HG03457 (cell line): ENCODE measurements around the gene DCLK3.

Experiments
- ATAC-seq: cut with Tn5 transposase; IDR thresholded peaks from one replicate; pipeline ENCODE4 v1.9.1; 2021; ENCODE audit warnings: moderate number of reproducible peaks; ENCODE audit not compliant: unreplicated experiment

The DCLK3 gene

GRCh38 chr3:36709826-36710365 is 54.5 kb downstream of the DCLK3 start:
- no peak for ATAC-seq

DNA sequence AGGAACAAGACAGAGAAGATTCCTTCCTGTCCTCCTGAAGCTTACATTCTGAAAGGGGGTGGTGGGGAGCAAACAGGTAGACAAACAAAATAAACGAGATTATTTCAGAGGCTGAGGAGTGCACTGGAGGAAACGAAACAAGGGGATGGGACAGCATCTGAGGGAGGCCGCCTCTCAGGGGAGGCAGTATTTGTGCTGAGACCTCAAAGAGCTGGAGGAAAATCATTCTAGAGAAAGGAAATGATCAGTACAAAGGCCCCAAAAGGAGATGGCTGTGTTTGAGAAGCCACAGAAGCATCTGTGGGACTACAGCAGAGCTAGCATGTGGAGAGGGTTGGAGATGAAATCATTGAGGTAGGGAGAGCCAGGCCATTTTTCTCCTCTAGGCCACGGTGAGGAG is 55.1 kb downstream of the DCLK3 start:
- no peak for ATAC-seq

DNA sequence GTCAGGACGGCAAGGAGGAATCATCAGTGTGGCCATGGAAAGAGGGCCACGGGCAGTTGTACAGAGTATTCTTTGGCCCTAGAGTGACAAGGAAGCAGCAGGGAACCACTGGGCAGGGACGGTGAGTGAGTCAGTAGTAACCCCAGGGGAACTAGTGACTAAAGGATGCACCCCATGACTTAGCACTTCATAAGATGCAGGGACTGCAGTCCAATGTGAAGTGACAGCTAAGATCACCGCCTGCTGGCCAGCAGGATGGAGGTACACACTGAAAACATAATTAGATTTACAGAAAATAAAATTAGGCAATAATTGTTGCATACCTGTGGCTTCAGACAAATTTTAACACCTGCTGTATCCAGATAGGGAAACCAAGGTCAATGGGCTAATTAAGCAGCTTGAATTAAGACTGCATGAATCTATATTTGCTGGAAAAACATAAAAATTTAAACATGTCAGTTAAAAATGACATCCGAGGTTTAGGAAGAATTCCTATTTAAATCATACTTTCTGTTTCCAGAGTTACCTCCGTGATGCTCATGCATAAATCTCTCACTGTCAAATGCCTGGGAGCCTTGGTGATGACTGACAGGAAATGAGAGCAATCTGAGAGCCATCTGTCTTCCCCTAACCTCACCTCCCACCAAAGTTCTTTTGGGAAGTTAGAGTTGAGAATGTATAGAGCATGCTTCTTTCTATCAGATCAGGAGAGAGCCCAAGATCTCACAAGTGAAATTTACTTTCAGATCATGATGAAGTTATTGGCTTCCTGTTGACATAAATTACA is 56.5 kb downstream of the DCLK3 start:
- ATAC-seq: no peak

GRCh38 chr3:36705015-36705414 is 59.3 kb downstream of the DCLK3 start:
- no peak for ATAC-seq

GRCh38 chr3:36704280-36704679 is 60.1 kb downstream of the DCLK3 start:
- ATAC-seq: no peak

GRCh38 chr3:36701249-36701572 is 63.1 kb downstream of the DCLK3 start:
- no peak for ATAC-seq

DNA sequence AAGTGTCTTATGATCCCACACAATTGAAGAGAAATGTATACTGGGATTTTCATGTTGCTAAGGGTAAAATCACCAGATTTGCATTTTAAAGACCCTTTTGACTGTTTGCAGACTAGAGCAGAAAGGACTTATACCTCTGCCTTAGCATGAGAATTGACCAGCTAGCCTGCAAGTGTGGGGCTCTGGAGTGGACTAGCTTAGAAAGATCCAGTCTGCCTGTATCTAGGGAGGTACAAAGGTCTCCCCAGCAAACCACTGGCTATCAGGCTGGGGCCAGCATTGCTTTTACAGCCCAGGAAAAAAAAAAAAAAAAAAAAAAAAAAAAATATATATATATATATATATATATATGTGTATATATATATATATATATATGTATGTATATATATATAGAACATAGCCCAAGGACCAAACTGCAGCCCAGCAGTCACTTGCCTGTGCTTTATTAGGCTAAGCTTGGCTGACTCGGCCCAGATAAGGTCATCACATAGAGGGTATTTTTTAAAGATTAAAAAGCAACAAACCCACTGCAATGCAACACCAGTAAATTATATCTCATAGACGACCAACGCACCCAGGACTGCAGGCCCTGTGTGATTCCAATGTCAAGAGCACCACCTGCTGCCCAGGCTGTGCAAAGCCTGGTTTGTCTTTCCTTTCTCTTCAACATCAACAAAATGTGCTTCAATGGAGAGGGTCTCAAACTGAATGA is 63.7 kb downstream of the DCLK3 start:
- ATAC-seq: peak; percentile 82

DNA sequence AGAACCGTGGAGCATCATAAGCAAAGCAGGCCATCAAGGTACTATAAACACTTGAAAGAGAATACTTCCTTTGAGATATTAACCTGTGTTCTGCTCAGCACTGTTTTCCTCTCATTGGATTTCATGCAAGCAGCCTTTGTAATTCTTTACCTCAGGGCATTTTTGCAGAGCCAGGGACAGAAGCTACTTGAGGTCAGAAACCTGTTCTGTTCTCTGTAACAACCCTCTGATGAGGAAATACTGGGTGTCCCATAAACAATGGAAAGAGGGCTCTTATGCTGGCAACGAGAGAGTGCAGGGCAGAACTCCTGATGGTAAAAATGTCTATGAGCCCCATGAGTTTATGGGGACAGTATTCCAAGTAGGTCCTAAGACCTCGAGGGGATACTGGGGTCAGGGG is 66.0 kb downstream of the DCLK3 start:
- no peak for ATAC-seq

DNA sequence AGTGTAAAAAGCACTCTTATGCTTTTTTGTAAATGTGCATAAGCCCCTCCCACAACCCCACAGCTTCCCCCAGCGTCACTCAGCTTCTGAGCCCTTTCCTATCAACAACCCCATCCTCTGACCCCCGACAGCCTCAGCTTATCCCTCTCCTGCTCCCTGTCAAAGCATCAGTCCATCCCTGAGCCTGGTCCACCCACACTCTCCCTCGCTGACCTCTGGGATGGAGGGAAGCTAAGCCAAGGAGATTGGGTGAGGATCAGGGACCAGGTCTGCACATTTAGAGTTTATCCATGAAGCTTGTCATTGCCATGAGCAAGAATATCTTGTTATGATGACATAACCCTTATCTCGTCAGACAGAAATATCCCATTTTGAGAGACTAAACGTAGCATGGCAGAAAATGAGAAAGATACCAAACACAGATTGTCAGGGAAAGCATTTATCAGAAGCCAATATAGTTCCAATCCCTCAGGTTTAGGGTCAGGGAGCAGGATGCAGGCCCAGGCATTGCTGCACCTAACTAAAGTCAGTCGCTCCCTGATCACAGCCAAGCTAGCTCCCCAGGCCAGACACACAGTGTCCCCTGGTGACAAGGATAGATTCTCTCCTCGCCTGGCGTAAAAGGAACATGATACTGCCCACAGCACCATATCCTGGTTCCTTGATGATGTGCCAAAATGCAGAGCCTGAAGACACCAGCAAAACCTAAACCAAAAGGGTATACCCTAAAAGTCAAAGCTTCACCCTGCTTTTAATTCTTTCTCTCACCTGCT is 66.9 kb downstream of the DCLK3 start:
- ATAC-seq: no peak

GRCh38 chr3:36696799-36697198 is 67.6 kb downstream of the DCLK3 start:
- no peak for ATAC-seq

GRCh38 chr3:36695769-36696137 is 68.6 kb downstream of the DCLK3 start:
- ATAC-seq: no peak

GRCh38 chr3:36695113-36695768 is 69.1 kb downstream of the DCLK3 start:
- no peak for ATAC-seq

- ATAC-seq: peak; percentile 70
Measured at GRCh38 chr3:36693670-36694069, 70.7 kb downstream of the DCLK3 start.

GRCh38 chr3:36689560-36689959 is 74.8 kb downstream of the DCLK3 start:
- no peak for ATAC-seq

- no peak for ATAC-seq
Measured at GRCh38 chr3:36688815-36689214, 75.5 kb downstream of the DCLK3 start.

DNA sequence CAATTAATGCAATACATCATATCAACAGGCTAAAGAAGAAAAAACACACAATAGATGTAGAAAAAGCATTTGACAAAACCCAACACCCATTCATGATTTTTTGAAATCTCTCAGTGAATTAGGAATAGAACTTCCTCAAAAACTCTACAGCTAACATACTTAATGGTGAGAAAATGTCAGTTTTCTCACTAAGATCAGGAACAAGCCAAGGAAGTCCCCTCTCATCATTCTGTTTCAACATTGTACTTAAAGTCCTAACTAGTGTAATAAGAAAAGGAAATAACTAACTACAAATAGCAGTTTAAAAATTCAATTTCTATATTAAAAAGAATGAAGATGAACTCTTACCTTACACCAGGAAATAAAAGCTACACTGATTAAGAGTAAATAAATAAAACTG is 77.8 kb downstream of the DCLK3 start:
- no peak for ATAC-seq

DNA sequence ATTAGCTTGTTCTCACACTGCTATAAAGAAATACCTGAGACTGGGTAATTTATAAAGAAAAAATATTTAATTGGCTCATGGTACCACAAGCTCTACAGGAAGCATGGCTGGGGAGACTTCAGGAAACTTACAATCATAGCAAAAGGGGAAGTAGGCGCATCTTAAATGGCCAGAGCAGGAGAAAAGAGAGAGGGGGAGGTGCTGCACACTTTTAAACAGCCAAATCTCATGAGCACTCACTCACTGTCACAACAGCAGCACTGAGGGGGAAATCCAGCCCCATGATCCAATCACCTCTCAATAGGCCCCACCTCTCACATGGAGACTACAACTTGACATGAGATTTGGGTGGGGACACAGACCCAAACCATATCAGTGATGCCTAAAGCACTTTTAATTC is 82.5 kb downstream of the DCLK3 start:
- ATAC-seq: no peak

DNA sequence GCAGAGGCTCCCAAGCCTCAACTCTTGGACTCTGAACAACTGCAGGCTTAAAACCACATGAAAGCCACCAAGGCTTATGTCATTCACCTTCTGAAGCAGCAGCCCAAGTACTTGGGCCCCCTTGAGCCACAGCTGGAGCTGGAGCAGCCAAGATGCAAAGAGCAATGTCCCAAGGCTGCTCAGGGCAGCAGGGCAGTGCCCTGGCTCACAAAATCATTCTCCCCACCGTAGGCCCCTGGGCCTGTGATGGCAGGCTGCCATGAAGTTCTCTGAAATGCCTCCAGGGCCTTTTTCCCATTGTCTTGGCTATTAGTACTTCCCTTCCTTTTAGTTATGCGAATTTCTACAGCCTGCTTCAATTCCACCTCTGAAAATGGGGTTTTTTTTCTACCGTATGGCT is 83.4 kb downstream of the DCLK3 start:
- ATAC-seq: no peak

- no peak for ATAC-seq
Measured at GRCh38 chr3:36679384-36680200, 84.8 kb downstream of the DCLK3 start.
